Endodermal cell (in vitro differentiated cells): ENCODE measurements around the gene ABLIM1. TPM values are rescaled to one million over a fixed set of nuclear protein-coding genes. Genes with fewer than 3 reads are reported as not detected.

Experiments used
- DNase-seq: peaks from one replicate; pipeline ENCODE4 v3.0.0-alpha.2; 2017
- H3K27ac ChIP-seq: 2 replicates; pipeline ENCODE4 v1.5.1; 2013; ENCODE audit warnings: mild to moderate bottlenecking, low read depth, low read length, moderate library complexity
- H3K27me3 ChIP-seq: 2 replicates; pipeline ENCODE4 v1.6.1; 2013; ENCODE audit warnings: mild to moderate bottlenecking, low read length, moderate library complexity; ENCODE audit not compliant: insufficient read depth, control insufficient read depth, poor library complexity, severe bottlenecking
- H3K36me3 ChIP-seq: 2 replicates; pipeline ENCODE4 v1.7.0; 2013; ENCODE audit warnings: mild to moderate bottlenecking, low read length, moderate library complexity; ENCODE audit not compliant: control insufficient read depth, insufficient read depth
- H3K4me1 ChIP-seq: one replicate; pipeline ENCODE4 v1.7.0; 2013; ENCODE audit warnings: low read length; ENCODE audit not compliant: control insufficient read depth, insufficient read depth
- H3K4me3 ChIP-seq: 2 replicates; pipeline ENCODE4 v1.5.1; 2013; ENCODE audit warnings: mild to moderate bottlenecking, low read length, moderate library complexity
- H3K9ac ChIP-seq: 2 replicates; pipeline ENCODE4 v1.6.1; 2013; ENCODE audit warnings: mild to moderate bottlenecking, low read length, moderate library complexity; ENCODE audit not compliant: poor library complexity, severe bottlenecking; ENCODE audit errors: extremely low read depth
- H3K9me3 ChIP-seq: 2 replicates; pipeline ENCODE4 v1.6.1; 2013; ENCODE audit warnings: mild to moderate bottlenecking, low read length, moderate library complexity; ENCODE audit not compliant: control insufficient read depth
- H3K27ac Mint-ChIP-seq: 2 replicates; pipeline ENCODE4 v1.8.0; 2020; ENCODE audit warnings: mixed read lengths
- H3K27me3 Mint-ChIP-seq: 2 replicates; pipeline ENCODE4 v1.8.0; 2021; ENCODE audit warnings: mild to moderate bottlenecking, mixed read lengths; ENCODE audit not compliant: insufficient read depth
- H3K36me3 Mint-ChIP-seq: 2 replicates; pipeline ENCODE4 v1.8.0; 2020; ENCODE audit warnings: low read depth, mixed read lengths
- H3K4me1 Mint-ChIP-seq: 2 replicates; pipeline ENCODE4 v1.8.0; 2020; ENCODE audit warnings: mixed read lengths
- H3K4me3 Mint-ChIP-seq: 2 replicates; pipeline ENCODE4 v1.8.0; 2020; ENCODE audit warnings: mild to moderate bottlenecking, moderate library complexity, mixed read lengths
- H3K9me3 Mint-ChIP-seq: 2 replicates; pipeline ENCODE4 v1.8.0; 2020; ENCODE audit warnings: mild to moderate bottlenecking, mixed read lengths
- WGBS, 2 experiments: methylation state at CpG; one replicate each; pipeline versions ENCODE4 v1.1.5 to v1.1.7; 2013; ENCODE audit warnings: missing lambda C conversion rate in 2 of 2, mixed read lengths in 1 of 2; ENCODE audit not compliant: insufficient coverage in 1 of 2, insufficient read length in 1 of 2; 5-methylcytosine and 5-hydroxymethylcytosine counted together
- total RNA-seq, 2 donors: library from RNA; stranded (reverse); fragmentation: NEBNext Ultra II Directional in 1 of 2; extraction: Animal tissue kit (Norgen Biotek cat#: 25700) in 1 of 2; gene quantifications; 2 replicates in 1 of 2; 3 replicates in 1 of 2; pipeline ENCODE4 v1.2.1, GENCODE V29; 2021
- TF ChIP-seq, protein P1 (sequence below): fragments of 200-600 bp; sonication (generic); conservative IDR thresholded peaks from 2 replicates; pipeline ENCODE4 v1.5.0; 2021; ENCODE audit warnings: antibody characterized with exemption, mild to moderate bottlenecking

The ABLIM1 gene
- total RNA-seq, 2 donors from 2014 or later: 39.3 to 49.3 TPM

GRCh38 chr10:114642729-114643128, 15.3 kb downstream of the ABLIM1 start:
- H3K36me3 Mint-ChIP-seq: no peaks in the 10 kb centered on the region

DNA sequence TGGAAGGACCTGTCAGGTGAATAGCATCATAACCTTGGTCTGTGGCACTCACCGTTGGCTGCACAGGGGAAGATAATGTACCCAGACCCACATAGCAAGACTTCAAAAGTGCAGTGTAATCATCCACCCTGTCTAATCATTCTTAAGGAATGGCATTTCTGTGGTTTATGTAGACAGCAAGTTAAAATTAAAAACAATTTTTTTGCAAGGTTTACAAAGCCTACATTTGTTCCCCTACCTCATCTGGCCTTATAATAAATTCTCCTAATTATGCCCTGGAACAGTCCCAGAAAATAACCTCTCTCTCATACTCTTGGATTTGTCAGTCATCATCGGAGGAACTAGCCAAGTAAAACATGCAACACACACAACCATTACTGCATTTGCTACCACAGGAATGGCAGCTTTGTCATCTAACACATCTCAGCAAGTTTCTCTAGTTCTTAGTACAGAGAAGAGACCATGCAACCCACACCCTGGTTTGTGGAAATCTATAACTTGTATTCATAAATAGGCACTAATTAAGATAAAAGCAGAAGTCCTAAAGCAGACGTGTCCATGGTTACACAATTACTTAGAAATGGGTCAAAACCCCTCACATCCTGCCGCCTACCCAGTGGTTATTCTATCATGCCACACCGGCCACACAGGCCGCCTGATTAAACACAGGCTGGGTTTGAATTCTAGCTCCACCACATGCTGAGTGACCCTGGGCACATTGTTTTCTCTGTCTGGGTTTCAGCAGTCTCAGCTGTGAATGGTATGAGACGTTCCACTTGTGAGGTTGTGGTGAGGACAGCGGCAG, 19.1 kb downstream of the ABLIM1 start:
- Mint-ChIP-seq H3K27me3 (peaks cover 8% of the 10 kb centered on the region), H3K36me3 (no peaks in the 10 kb centered on the region), H3K27ac (no peak overlapping the region), H3K4me1 (peaks cover 5% of the 10 kb centered on the region), H3K4me3 (no peak overlapping the region), H3K9me3 (no peaks in the 10 kb centered on the region)
- Histone ChIP-seq H3K4me3 (no peak overlapping the region), H3K27ac (peak overlapping the region; percentile 4), H3K36me3 (no peaks in the 10 kb centered on the region), H3K4me1 (no peaks in the 10 kb centered on the region), H3K9ac (no peak overlapping the region), H3K9me3 (no peaks in the 10 kb centered on the region), H3K27me3 (no peaks in the 10 kb centered on the region)
- 72 to 86% methylated on average over 3 to 8 of the region's 8 CpGs for WGBS, 2 experiments
- no peak for DNase-seq
- TF ChIP-seq, protein P1, sequence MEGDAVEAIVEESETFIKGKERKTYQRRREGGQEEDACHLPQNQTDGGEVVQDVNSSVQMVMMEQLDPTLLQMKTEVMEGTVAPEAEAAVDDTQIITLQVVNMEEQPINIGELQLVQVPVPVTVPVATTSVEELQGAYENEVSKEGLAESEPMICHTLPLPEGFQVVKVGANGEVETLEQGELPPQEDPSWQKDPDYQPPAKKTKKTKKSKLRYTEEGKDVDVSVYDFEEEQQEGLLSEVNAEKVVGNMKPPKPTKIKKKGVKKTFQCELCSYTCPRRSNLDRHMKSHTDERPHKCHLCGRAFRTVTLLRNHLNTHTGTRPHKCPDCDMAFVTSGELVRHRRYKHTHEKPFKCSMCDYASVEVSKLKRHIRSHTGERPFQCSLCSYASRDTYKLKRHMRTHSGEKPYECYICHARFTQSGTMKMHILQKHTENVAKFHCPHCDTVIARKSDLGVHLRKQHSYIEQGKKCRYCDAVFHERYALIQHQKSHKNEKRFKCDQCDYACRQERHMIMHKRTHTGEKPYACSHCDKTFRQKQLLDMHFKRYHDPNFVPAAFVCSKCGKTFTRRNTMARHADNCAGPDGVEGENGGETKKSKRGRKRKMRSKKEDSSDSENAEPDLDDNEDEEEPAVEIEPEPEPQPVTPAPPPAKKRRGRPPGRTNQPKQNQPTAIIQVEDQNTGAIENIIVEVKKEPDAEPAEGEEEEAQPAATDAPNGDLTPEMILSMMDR: no peak

More at GRCh38 chr10:114642729-114643128, 15.3 kb downstream of the ABLIM1 start:
- DNase-seq: no peak
- H3K9me3 Mint-ChIP-seq: no peaks in the 10 kb centered on the region
- H3K27ac Mint-ChIP-seq: no peak overlapping the region
- Histone ChIP-seq H3K27me3 (no peaks in the 10 kb centered on the region), H3K9me3 (no peaks in the 10 kb centered on the region), H3K36me3 (no peaks in the 10 kb centered on the region), H3K9ac (no peak overlapping the region), H3K4me1 (peaks cover 2% of the 10 kb centered on the region), H3K4me3 (no peak overlapping the region), H3K27ac (no peak overlapping the region)
- no peak overlapping the region for H3K4me3 Mint-ChIP-seq
- peaks cover 4% of the 10 kb centered on the region for H3K4me1 Mint-ChIP-seq
- H3K27me3 Mint-ChIP-seq: no peaks in the 10 kb centered on the region
- WGBS, 2 experiments: 85 to 97% methylated on average over 4 to 5 of the region's 5 CpGs
- TF ChIP-seq, protein P1: no peak

DNA sequence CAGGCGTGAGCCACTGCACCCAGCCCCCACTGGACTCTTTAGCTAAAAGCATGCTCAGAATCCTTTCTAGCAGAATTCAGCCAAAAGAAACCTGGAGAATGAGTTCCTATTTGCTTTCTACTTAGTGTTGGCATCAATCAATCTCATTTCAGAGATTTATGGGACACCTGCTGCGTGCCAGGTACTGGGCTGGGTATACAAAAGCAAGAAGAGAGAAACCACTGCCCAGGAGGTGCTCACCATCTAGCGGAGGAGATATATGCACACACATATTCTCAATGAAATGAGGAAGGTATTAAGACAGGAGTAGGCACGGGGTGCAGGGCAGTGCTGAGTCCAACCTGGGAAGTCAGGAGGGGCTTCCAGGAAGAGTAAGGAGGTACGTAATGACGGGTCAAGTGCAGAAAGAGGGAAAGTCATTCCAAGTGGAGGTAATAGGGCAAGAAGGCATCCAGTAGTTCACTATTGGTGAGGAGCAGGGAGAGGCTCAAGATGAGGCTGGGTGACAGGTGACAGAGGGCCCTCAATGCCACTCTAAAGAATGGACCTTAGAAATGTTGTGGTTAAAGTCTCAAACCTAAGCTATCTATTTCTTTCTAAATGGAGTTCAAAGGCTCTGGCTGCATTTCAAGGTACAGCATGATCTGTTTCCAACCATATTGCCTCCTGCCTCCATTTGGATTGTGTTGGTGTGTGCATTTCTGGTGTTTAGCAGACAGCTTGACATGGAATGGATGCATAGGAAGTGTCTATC, 22.1 kb downstream of the ABLIM1 start:
- Histone ChIP-seq H3K9ac (no peak overlapping the region), H3K27ac (no peak overlapping the region), H3K4me1 (peaks cover 4% of the 10 kb centered on the region), H3K9me3 (no peaks in the 10 kb centered on the region), H3K36me3 (no peaks in the 10 kb centered on the region), H3K27me3 (peaks cover 27% of the 10 kb centered on the region), H3K4me3 (no peak overlapping the region)
- Mint-ChIP-seq H3K4me1 (peaks cover 25% of the 10 kb centered on the region), H3K9me3 (no peaks in the 10 kb centered on the region), H3K36me3 (no peaks in the 10 kb centered on the region), H3K27ac (no peak overlapping the region), H3K4me3 (no peak overlapping the region), H3K27me3 (peaks cover 37% of the 10 kb centered on the region)
- WGBS, 2 experiments: 89 to 95% methylated on average over 5 to 6 of the region's 6 CpGs
- TF ChIP-seq, protein P1: no peak
- no peak for DNase-seq
